ENCODE results near the gene SFI1. TPM values are rescaled to one million over a fixed set of nuclear protein-coding genes. Genes with fewer than 3 reads are reported as not detected.

SFI1 gene
- total and polyA plus RNA-seq, 11 donors, result 2.2 to 18.3 (median 6.4) TPM

- WGBS, 4 donors, result 57 to 68% (median 61%) methylated on average over 15 to 16 of the region's 16 CpGs
- ATAC-seq, result peak in 3 of 4 donors; percentile 53 to 66 (median 64)
- TF ChIP-seq CTCF (IDR thresholded peaks at IDR 0.05) (no peak), POLR2A (IDR thresholded peaks at IDR 0.05) (no peak)
- Histone ChIP-seq H3K4me1 (peaks cover 3 to 33% (median 20%) of the 10 kb centered on the region in 12 donors), H3K9me3 (no peaks in the 10 kb centered on the region), H3K36me3 (peaks cover 0 to 25% (median 0%) of the 10 kb centered on the region in 9 donors), H3K4me3 (no peak overlapping the region), H3K27ac (peak overlapping the region in 3 of 12 donors; percentile 8 to 29 (median 26)), H3K27me3 (no peaks in the 10 kb centered on the region)
- peak in 2 of 5 donors; percentile 56 to 64 for DNase-seq
- intact Hi-C loops (cut with DNase I), result no loop called here
Observed at GRCh38 chr22:31611061-31611760, 114.9 kb downstream of the SFI1 start.

GRCh38 chr22:31612891-31613285, 116.6 kb downstream of the SFI1 start:
- 92 to 95% (median 92%) methylated on average over 12 of the region's 12 CpGs for WGBS, 4 donors
- H3K27ac ChIP-seq, result no peak overlapping the region
- no peaks in the 10 kb centered on the region for H3K27me3 ChIP-seq
- TF ChIP-seq CTCF (IDR thresholded peaks at IDR 0.05) (no peak), POLR2A (IDR thresholded peaks at IDR 0.05) (no peak)
- ATAC-seq (no peak), DNase-seq (peak in 1 of 5 donors; percentile 20)
- H3K4me1 ChIP-seq, result peaks cover 3 to 35% (median 22%) of the 10 kb centered on the region in 12 donors
- intact Hi-C loops (cut with DNase I), result no loop called here
- no peaks in the 10 kb centered on the region for H3K9me3 ChIP-seq
- no peak overlapping the region for H3K4me3 ChIP-seq
- peaks cover 0 to 35% (median 9%) of the 10 kb centered on the region in 9 donors for H3K36me3 ChIP-seq

GRCh38 chr22:31613286-31613903, 117.1 kb downstream of the SFI1 start:
- DNase-seq, result peak in 1 of 5 donors; percentile 44
- TF ChIP-seq POLR2A (IDR thresholded peaks at IDR 0.05), result no peak
- no peak for TF ChIP-seq CTCF (IDR thresholded peaks at IDR 0.05)
- peaks cover 0 to 35% (median 10%) of the 10 kb centered on the region in 9 donors for H3K36me3 ChIP-seq
- no peaks in the 10 kb centered on the region for H3K9me3 ChIP-seq
- intact Hi-C loops (cut with DNase I), result no loop called here
- H3K27ac ChIP-seq, result no peak overlapping the region
- peaks cover 3 to 35% (median 22%) of the 10 kb centered on the region in 12 donors for H3K4me1 ChIP-seq
- no peaks in the 10 kb centered on the region for H3K27me3 ChIP-seq
- no peak overlapping the region for H3K4me3 ChIP-seq
- 84 to 93% (median 92%) methylated on average over 7 to 23 of the region's 23 CpGs for WGBS, 4 donors
- ATAC-seq, result no peak

- WGBS, 4 donors, result 70 to 83% (median 78%) methylated on average over 10 of the region's 10 CpGs
- DNase-seq (peak in 1 of 5 donors; percentile 42), ATAC-seq (no peak)
- Histone ChIP-seq H3K27me3 (no peaks in the 10 kb centered on the region), H3K9me3 (no peaks in the 10 kb centered on the region), H3K4me1 (peaks cover 3 to 35% (median 22%) of the 10 kb centered on the region in 12 donors), H3K36me3 (peaks cover 0 to 39% (median 14%) of the 10 kb centered on the region in 9 donors), H3K27ac (no peak overlapping the region), H3K4me3 (no peak overlapping the region)
- no peak for TF ChIP-seq POLR2A (IDR thresholded peaks at IDR 0.05)
- no peak for TF ChIP-seq CTCF (IDR thresholded peaks at IDR 0.05)
- intact Hi-C loops (cut with DNase I), result no loop called here
Observed at GRCh38 chr22:31613904-31614296, 117.6 kb downstream of the SFI1 start.

Measured in heart left ventricle (tissue), 16 donors.